Trophoblast cell (in vitro differentiated cells and primary cell): ENCODE data around the gene DTNB.

ENCODE experiments used
- DNase-seq, 2 donors: peaks; one replicate each; pipeline ENCODE4 v3.0.0-alpha.2; 2016
- H2AFZ ChIP-seq: 2 replicates; pipeline ENCODE4 v1.6.1; 2013; ENCODE audit warnings: low read length, moderate library complexity, mild to moderate bottlenecking; ENCODE audit not compliant: insufficient read depth, poor library complexity
- H2AK5ac ChIP-seq: 2 replicates; pipeline ENCODE4 v1.6.1; 2013; ENCODE audit warnings: mild to moderate bottlenecking, low read length
- H2BK120ac ChIP-seq: 2 replicates; pipeline ENCODE4 v1.6.1; 2013; ENCODE audit warnings: low read length, mild to moderate bottlenecking, moderate library complexity; ENCODE audit not compliant: insufficient read depth, poor library complexity
- H2BK12ac ChIP-seq: 2 replicates; pipeline ENCODE4 v1.6.1; 2013; ENCODE audit warnings: mild to moderate bottlenecking, low read length, moderate library complexity
- H2BK5ac ChIP-seq: 2 replicates; pipeline ENCODE4 v1.6.1; 2013; ENCODE audit warnings: low read length, low read depth, moderate library complexity, mild to moderate bottlenecking; ENCODE audit not compliant: poor library complexity
- H3K14ac ChIP-seq: 2 replicates; pipeline ENCODE4 v1.6.1; 2013; ENCODE audit warnings: mild to moderate bottlenecking, low read length
- H3K18ac ChIP-seq: 2 replicates; pipeline ENCODE4 v1.6.1; 2013; ENCODE audit warnings: mild to moderate bottlenecking, low read length
- H3K23ac ChIP-seq: 2 replicates; pipeline ENCODE4 v1.6.1; 2013; ENCODE audit warnings: low read length
- H3K27ac ChIP-seq: 2 replicates; pipeline ENCODE4 v1.5.1; 2013; ENCODE audit warnings: low read depth, mild to moderate bottlenecking, inconsistent platforms, low read length, moderate library complexity
- H3K27me3 ChIP-seq: 2 replicates; pipeline ENCODE4 v1.6.1; 2013; ENCODE audit warnings: inconsistent platforms, mild to moderate bottlenecking, low read length, moderate library complexity; ENCODE audit not compliant: insufficient read depth
- H3K36me3 ChIP-seq, 2 experiments: 1 replicate in 1 of 2; 2 replicates in 1 of 2; pipeline ENCODE4 v1.6.1; 2013; ENCODE audit warnings: low read length in 2 of 2, mild to moderate bottlenecking in 2 of 2, moderate library complexity in 1 of 2; ENCODE audit not compliant: insufficient read depth in 2 of 2, control insufficient read depth in 1 of 2
- H3K4ac ChIP-seq: 2 replicates; pipeline ENCODE4 v1.6.1; 2013; ENCODE audit warnings: low read depth, mild to moderate bottlenecking, low read length, moderate library complexity
- H3K4me1 ChIP-seq, 2 experiments: 1 replicate in 1 of 2; 2 replicates in 1 of 2; pipeline ENCODE4 v1.6.1; 2013; ENCODE audit warnings: low read length in 2 of 2, mild to moderate bottlenecking in 2 of 2, moderate library complexity in 1 of 2; ENCODE audit not compliant: insufficient read depth in 2 of 2, control insufficient read depth in 1 of 2
- H3K4me2 ChIP-seq: 2 replicates; pipeline ENCODE4 v1.6.1; 2013; ENCODE audit warnings: inconsistent platforms, mild to moderate bottlenecking, low read length, moderate library complexity
- H3K4me3 ChIP-seq: 2 replicates; pipeline ENCODE4 v1.5.1; 2013; ENCODE audit warnings: mild to moderate bottlenecking, low read depth, low read length, inconsistent platforms
- H3K79me1 ChIP-seq: one replicate; pipeline ENCODE4 v1.6.1; 2013; ENCODE audit warnings: low read length
- H3K79me2 ChIP-seq: 2 replicates; pipeline ENCODE4 v1.6.1; 2013; ENCODE audit warnings: low read length, mild to moderate bottlenecking; ENCODE audit not compliant: control insufficient read depth, insufficient read depth, poor library complexity
- H3K9ac ChIP-seq: 2 replicates; pipeline ENCODE4 v1.6.1; 2013; ENCODE audit warnings: mild to moderate bottlenecking, low read length
- H3K9me3 ChIP-seq: 2 replicates; pipeline ENCODE4 v1.6.1; 2013; ENCODE audit warnings: low read depth, mild to moderate bottlenecking, control low read depth, inconsistent platforms, low read length; ENCODE audit not compliant: insufficient read depth
- H4K12ac ChIP-seq: 2 replicates; pipeline ENCODE4 v1.6.1; 2013; ENCODE audit warnings: low read depth, mild to moderate bottlenecking, low read length, moderate library complexity
- H4K8ac ChIP-seq: 2 replicates; pipeline ENCODE4 v1.6.1; 2013; ENCODE audit warnings: low read depth, mild to moderate bottlenecking, low read length, moderate library complexity
- H4K91ac ChIP-seq: one replicate; pipeline ENCODE4 v1.6.1; 2013; ENCODE audit warnings: low read depth, mild to moderate bottlenecking, low read length, moderate library complexity
- WGBS: extraction: QIAGEN DNeasy Blood & Tissue Kit; methylation state at CpG from one replicate; pipeline ENCODE4 v1.1.7; 2013; ENCODE audit warnings: missing lambda C conversion rate; ENCODE audit not compliant: insufficient read length, insufficient coverage; ENCODE audit errors: extremely low coverage; 5-methylcytosine and 5-hydroxymethylcytosine counted together

DTNB gene

DNA sequence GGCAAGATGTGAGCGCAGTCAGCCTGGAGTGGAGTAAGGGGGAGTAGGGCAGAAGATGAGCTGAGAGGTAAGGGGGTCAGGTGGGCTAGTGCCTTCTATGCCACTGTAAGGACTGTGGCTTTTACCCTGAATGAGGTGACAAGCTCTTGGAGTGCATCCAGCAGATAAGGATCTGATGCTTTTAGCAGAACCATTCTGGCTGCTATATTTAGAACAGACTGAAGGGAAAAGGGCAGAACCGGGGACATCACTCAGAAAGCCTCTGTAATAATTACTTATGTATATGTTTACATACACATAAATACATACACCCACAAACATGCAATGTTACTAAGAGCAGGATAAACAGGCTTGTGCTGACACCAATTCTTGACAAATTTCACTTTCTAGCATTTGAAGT, 124.8 kb downstream of the DTNB start:
- Histone ChIP-seq H2AK5ac (no peak overlapping the region), H3K27me3 (no peaks in the 10 kb centered on the region), H4K8ac (no peak overlapping the region), H3K18ac (no peak overlapping the region), H4K91ac (no peak overlapping the region), H3K27ac (no peak overlapping the region), H3K36me3 (no peaks in the 10 kb centered on the region), H2BK120ac (no peak overlapping the region), H3K9me3 (no peaks in the 10 kb centered on the region), H3K23ac (no peak overlapping the region), H3K79me2 (no peaks in the 10 kb centered on the region), H3K14ac (no peak overlapping the region), H3K79me1 (no peaks in the 10 kb centered on the region), H2BK12ac (no peak overlapping the region), H3K4ac (no peak overlapping the region), H3K4me1 (peaks cover 3% of the 10 kb centered on the region in 2 experiments), H3K4me2 (no peak overlapping the region), H3K4me3 (no peak overlapping the region), H3K9ac (no peak overlapping the region), H2BK5ac (no peak overlapping the region), H2AFZ (no peak overlapping the region), H4K12ac (no peak overlapping the region)
- no CpG with 5 or more reads among the region's 2 CpGs for WGBS
- DNase-seq: no peak

DNA sequence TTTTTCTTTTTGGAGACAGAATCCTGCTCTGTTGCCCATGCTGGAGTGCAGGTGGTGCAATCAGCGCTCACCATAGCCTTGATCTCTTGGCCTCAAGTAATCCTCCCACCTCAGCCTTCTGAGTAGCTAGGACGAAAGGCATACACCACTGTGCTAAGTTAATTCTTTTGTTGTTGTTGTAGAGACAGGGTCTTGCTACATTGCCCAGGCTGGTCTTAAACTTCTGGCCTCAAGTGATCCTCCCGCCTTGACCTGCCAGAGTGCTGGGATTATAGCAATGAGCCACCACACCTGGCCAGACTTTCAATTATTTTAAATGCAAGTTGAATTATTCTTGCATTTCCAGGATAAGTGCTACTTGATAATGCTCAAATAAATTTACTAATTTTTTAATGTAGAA, 126.5 kb downstream of the DTNB start:
- Histone ChIP-seq H3K79me1 (no peaks in the 10 kb centered on the region), H2AK5ac (no peak overlapping the region), H3K9me3 (no peaks in the 10 kb centered on the region), H3K27me3 (no peaks in the 10 kb centered on the region), H3K36me3 (no peaks in the 10 kb centered on the region), H3K4me1 (peaks cover 0 to 3% of the 10 kb centered on the region in 2 experiments), H3K4me2 (no peak overlapping the region), H2BK120ac (no peak overlapping the region), H2BK12ac (no peak overlapping the region), H3K27ac (no peak overlapping the region), H3K4ac (no peak overlapping the region), H3K23ac (no peak overlapping the region), H4K91ac (no peak overlapping the region), H3K79me2 (no peaks in the 10 kb centered on the region), H4K8ac (no peak overlapping the region), H3K18ac (no peak overlapping the region), H3K9ac (no peak overlapping the region), H3K14ac (no peak overlapping the region), H2BK5ac (no peak overlapping the region), H2AFZ (no peak overlapping the region), H4K12ac (no peak overlapping the region), H3K4me3 (no peak overlapping the region)
- no peak for DNase-seq
- no CpG with 5 or more reads among the region's 3 CpGs for WGBS

- Histone ChIP-seq H2AK5ac (no peak overlapping the region), H3K36me3 (no peaks in the 10 kb centered on the region), H3K9me3 (no peaks in the 10 kb centered on the region), H2BK120ac (no peak overlapping the region), H3K79me1 (no peaks in the 10 kb centered on the region), H3K14ac (no peak overlapping the region), H3K4me1 (peaks cover 0 to 3% of the 10 kb centered on the region in 2 experiments), H3K4ac (no peak overlapping the region), H3K18ac (no peak overlapping the region), H4K12ac (no peak overlapping the region), H3K79me2 (no peaks in the 10 kb centered on the region), H3K9ac (no peak overlapping the region), H2AFZ (no peak overlapping the region), H3K27me3 (no peaks in the 10 kb centered on the region), H4K8ac (no peak overlapping the region), H2BK5ac (no peak overlapping the region), H4K91ac (no peak overlapping the region), H2BK12ac (no peak overlapping the region), H3K27ac (no peak overlapping the region), H3K4me2 (no peak overlapping the region), H3K4me3 (no peak overlapping the region), H3K23ac (no peak overlapping the region)
- no peak for DNase-seq
- WGBS: no CpG with 5 or more reads among the region's 4 CpGs
Measured at GRCh38 chr2:25545899-25546298, 127.5 kb downstream of the DTNB start.

GRCh38 chr2:25544445-25544844, 128.9 kb downstream of the DTNB start:
- no peak overlapping the region for H2AK5ac ChIP-seq
- no peak overlapping the region for H3K18ac ChIP-seq
- peaks cover 0 to 3% of the 10 kb centered on the region in 2 experiments for H3K4me1 ChIP-seq
- no peak overlapping the region for H3K9ac ChIP-seq
- no peak overlapping the region for H2BK12ac ChIP-seq
- H3K79me2 ChIP-seq: no peaks in the 10 kb centered on the region
- no peak overlapping the region for H3K4me2 ChIP-seq
- no peak overlapping the region for H3K27ac ChIP-seq
- no peak overlapping the region for H2AFZ ChIP-seq
- no peaks in the 10 kb centered on the region for H3K27me3 ChIP-seq
- DNase-seq: no peak
- no peaks in the 10 kb centered on the region for H3K79me1 ChIP-seq
- no peak overlapping the region for H3K4ac ChIP-seq
- H3K36me3 ChIP-seq: no peaks in the 10 kb centered on the region
- no peak overlapping the region for H3K14ac ChIP-seq
- no peak overlapping the region for H3K4me3 ChIP-seq
- H4K12ac ChIP-seq: no peak overlapping the region
- no peak overlapping the region for H4K8ac ChIP-seq
- no peak overlapping the region for H4K91ac ChIP-seq
- H2BK120ac ChIP-seq: no peak overlapping the region
- no peak overlapping the region for H2BK5ac ChIP-seq
- H3K9me3 ChIP-seq: no peaks in the 10 kb centered on the region
- no peak overlapping the region for H3K23ac ChIP-seq
